WTC11 (cell line): ENCODE results near the gene RAI14. TPM values are rescaled to one million over a fixed set of nuclear protein-coding genes. Genes with fewer than 3 reads are reported as not detected.

Source experiments
- ATAC-seq: fragments of 200-7000 bp; cut with Tn5 transposase; 2 replicates; pipeline ENCODE4 v1.10.0; 2021; ENCODE audit warnings: mild to moderate bottlenecking, moderate library complexity
- CTCF ChIA-PET: fragments of 300-600 bp; sonication (Branson Sonifier 250); formaldehyde crosslinking; loops from one replicate; lab custom pipeline; 2021; ENCODE audit warnings: antibody characterized with exemption; lab: Charles Lee
- POLR2A ChIA-PET: fragments of 350-600 bp; sonication (Branson Sonifier 250); formaldehyde crosslinking; loops from one replicate; lab custom pipeline; 2021; ENCODE audit warnings: antibody characterized with exemption; lab: Charles Lee
- DNase-seq: peaks from one replicate; pipeline ENCODE4 v3.0.0; 2021; ENCODE audit warnings: low spot score
- H3K27ac Mint-ChIP-seq: 2 replicates; pipeline ENCODE4 v1.8.0; 2021; ENCODE audit warnings: mixed read lengths
- H3K27me3 Mint-ChIP-seq: 2 replicates; pipeline ENCODE4 v1.8.0; 2021; ENCODE audit warnings: low read depth, mild to moderate bottlenecking, moderate library complexity, mixed read lengths
- H3K36me3 Mint-ChIP-seq: 2 replicates; pipeline ENCODE4 v1.8.0; 2021; ENCODE audit warnings: mixed read lengths
- H3K4me1 Mint-ChIP-seq: 2 replicates; pipeline ENCODE4 v1.8.0; 2022; ENCODE audit warnings: mixed read lengths
- H3K4me3 Mint-ChIP-seq: 2 replicates; pipeline ENCODE4 v1.8.0; 2021; ENCODE audit warnings: mild to moderate bottlenecking, moderate library complexity, mixed read lengths
- H3K9me3 Mint-ChIP-seq: 2 replicates; pipeline ENCODE4 v1.8.0; 2021; ENCODE audit warnings: mixed read lengths
- ARID4B ChIP-seq: sonication (generic); formaldehyde crosslinking; IDR thresholded peaks from 2 replicates; pipeline ENCODE4 v1.8.0; 2023; ENCODE audit warnings: missing genetic modification reagents, mild to moderate bottlenecking, borderline replicate concordance
- ATF2 ChIP-seq: sonication (generic); formaldehyde crosslinking; IDR thresholded peaks from 2 replicates; pipeline ENCODE4 v1.8.1; 2022; ENCODE audit warnings: low read depth, missing genetic modification reagents, borderline replicate concordance
- ATF6 ChIP-seq: sonication (generic); formaldehyde crosslinking; IDR thresholded peaks from 2 replicates; pipeline ENCODE4 v1.8.1; 2023; ENCODE audit warnings: mild to moderate bottlenecking, missing genetic modification reagents
- CBFB ChIP-seq: sonication (generic); formaldehyde crosslinking; IDR thresholded peaks from 2 replicates; pipeline ENCODE4 v1.8.1; 2022; ENCODE audit warnings: mild to moderate bottlenecking, low read depth, missing genetic modification reagents
- ESRRA ChIP-seq: sonication (generic); formaldehyde crosslinking; IDR thresholded peaks from 2 replicates; pipeline ENCODE4 v1.8.1; 2022; ENCODE audit warnings: mild to moderate bottlenecking, missing genetic modification reagents, borderline replicate concordance
- GTF2I ChIP-seq: fragments of 250-450 bp; sonication (Bioruptor Pico); conservative IDR thresholded peaks from 2 replicates; pipeline ENCODE4 v1.4.0; 2021; ENCODE audit warnings: mild to moderate bottlenecking
- HMGXB4 ChIP-seq: sonication (generic); formaldehyde crosslinking; IDR thresholded peaks from 2 replicates; pipeline ENCODE4 v1.8.1; 2023; ENCODE audit warnings: mild to moderate bottlenecking, moderate library complexity, missing genetic modification reagents
- MAX ChIP-seq: sonication (generic); formaldehyde crosslinking; IDR thresholded peaks from 2 replicates; pipeline ENCODE4 v1.8.0; 2022; ENCODE audit warnings: mild to moderate bottlenecking, missing genetic modification reagents
- NR1H2 ChIP-seq: sonication (generic); formaldehyde crosslinking; IDR thresholded peaks from 2 replicates; pipeline ENCODE4 v1.9.0; 2021; ENCODE audit warnings: mild to moderate bottlenecking, moderate library complexity, missing genetic modification reagents
- NR3C1 ChIP-seq: sonication (generic); formaldehyde crosslinking; conservative IDR thresholded peaks from 2 replicates; pipeline ENCODE4 v1.8.1; 2023; ENCODE audit warnings: low read depth, mild to moderate bottlenecking, missing genetic modification reagents
- RELA ChIP-seq: sonication (generic); formaldehyde crosslinking; IDR thresholded peaks from 2 replicates; pipeline ENCODE4 v1.8.1; 2022; ENCODE audit warnings: missing genetic modification reagents, mild to moderate bottlenecking, borderline replicate concordance
- SP1 ChIP-seq: sonication (generic); formaldehyde crosslinking; conservative IDR thresholded peaks from 2 replicates; pipeline ENCODE4 v1.8.1; 2022; ENCODE audit warnings: missing genetic modification reagents
- STAT6 ChIP-seq: sonication (generic); formaldehyde crosslinking; conservative IDR thresholded peaks from 2 replicates; pipeline ENCODE4 v1.8.1; 2023; ENCODE audit warnings: mild to moderate bottlenecking, low read depth, missing genetic modification reagents, moderate library complexity
- TCF7 ChIP-seq: sonication (generic); formaldehyde crosslinking; IDR thresholded peaks from 2 replicates; pipeline ENCODE4 v1.8.0; 2022; ENCODE audit warnings: mild to moderate bottlenecking, low read depth, missing genetic modification reagents, moderate library complexity
- USF2 ChIP-seq: sonication (generic); formaldehyde crosslinking; IDR thresholded peaks from 2 replicates; pipeline ENCODE4 v1.8.1; 2023; ENCODE audit warnings: mild to moderate bottlenecking, missing genetic modification reagents, moderate library complexity
- ZNF396 ChIP-seq: fragments of 250-450 bp; sonication (Bioruptor Pico); IDR thresholded peaks from 2 replicates; pipeline ENCODE4 v1.8.0; 2021; ENCODE audit warnings: mild to moderate bottlenecking, moderate library complexity, borderline replicate concordance
- ZNF416 ChIP-seq: fragments of 250-450 bp; sonication (Bioruptor Pico); IDR thresholded peaks from 2 replicates; pipeline ENCODE4 v1.9.0; 2021; ENCODE audit warnings: mild to moderate bottlenecking, inconsistent platforms
- ZNF425 ChIP-seq: fragments of 250-450 bp; sonication (Bioruptor Pico); conservative IDR thresholded peaks from 2 replicates; pipeline ENCODE4 v1.9.0; 2021; ENCODE audit warnings: mild to moderate bottlenecking
- total RNA-seq: library from RNA; stranded (reverse); gene quantifications from 3 replicates; pipeline ENCODE4 v1.2.3, GENCODE V29; 2021

Gene RAI14
- total RNA-seq, 1 experiment from 2014 or later, result 185 TPM

GRCh38 chr5:34811706-34812105 is 155.6 kb downstream of the RAI14 start:
- DNase-seq (no peak), ATAC-seq (no peak)
- H3K4me3 Mint-ChIP-seq, result no peak overlapping the region
- peaks cover 7% of the 10 kb centered on the region for H3K4me1 Mint-ChIP-seq
- no peak overlapping the region for H3K27ac Mint-ChIP-seq
- CTCF ChIA-PET, result no interaction called here
- peaks cover 49% of the 10 kb centered on the region for H3K36me3 Mint-ChIP-seq
- no peaks in the 10 kb centered on the region for H3K27me3 Mint-ChIP-seq
- POLR2A ChIA-PET, result no interaction called here
- H3K9me3 Mint-ChIP-seq, result no peaks in the 10 kb centered on the region
- TF ChIP-seq SP1 (CRISPR knock-in tag) (no peak), ATF2 (CRISPR knock-in tag) (no peak), ARID4B (CRISPR knock-in tag) (no peak), GTF2I (CRISPR knock-in tag) (no peak), ESRRA (no peak), TCF7 (no peak), USF2 (CRISPR knock-in tag) (no peak), ZNF425 (no peak), ZNF416 (CRISPR knock-in tag) (no peak), MAX (no peak), HMGXB4 (CRISPR knock-in tag) (no peak), ZNF396 (no peak), CBFB (no peak), RELA (CRISPR knock-in tag) (no peak), ATF6 (CRISPR knock-in tag) (no peak), NR1H2 (no peak), STAT6 (CRISPR knock-in tag) (no peak), NR3C1 (CRISPR knock-in tag) (no peak)
